Adrenal gland (tissue), 5 donors: ENCODE data around the gene IQSEC2.

Experiments
- POLR2A ChIP-seq, 2 donors: fragments of 450-650 bp; IDR thresholded peaks; one replicate each; pipeline ENCODE4 v1.6.1; 2017; ENCODE audit warnings: antibody characterized with exemption in 2 of 2, mild to moderate bottlenecking in 2 of 2, moderate library complexity in 1 of 2
- TF ChIP-seq, protein P1 (sequence below), 6 experiments: fragments of 450-650 bp in 4 of 6; fragments of 200-600 bp in 2 of 6; sonication (generic) in 1 of 6; IDR thresholded peaks; 1 replicate in 5 of 6; 2 replicates in 1 of 6; pipeline versions ENCODE4 v1.5.1 to v1.8.0; 2016 to 2021; ENCODE audit warnings: antibody characterized with exemption in 6 of 6, mild to moderate bottlenecking in 2 of 6, moderate library complexity in 1 of 6
- donor health status: DM: no; HTN: no; CAD: no.

DNA sequence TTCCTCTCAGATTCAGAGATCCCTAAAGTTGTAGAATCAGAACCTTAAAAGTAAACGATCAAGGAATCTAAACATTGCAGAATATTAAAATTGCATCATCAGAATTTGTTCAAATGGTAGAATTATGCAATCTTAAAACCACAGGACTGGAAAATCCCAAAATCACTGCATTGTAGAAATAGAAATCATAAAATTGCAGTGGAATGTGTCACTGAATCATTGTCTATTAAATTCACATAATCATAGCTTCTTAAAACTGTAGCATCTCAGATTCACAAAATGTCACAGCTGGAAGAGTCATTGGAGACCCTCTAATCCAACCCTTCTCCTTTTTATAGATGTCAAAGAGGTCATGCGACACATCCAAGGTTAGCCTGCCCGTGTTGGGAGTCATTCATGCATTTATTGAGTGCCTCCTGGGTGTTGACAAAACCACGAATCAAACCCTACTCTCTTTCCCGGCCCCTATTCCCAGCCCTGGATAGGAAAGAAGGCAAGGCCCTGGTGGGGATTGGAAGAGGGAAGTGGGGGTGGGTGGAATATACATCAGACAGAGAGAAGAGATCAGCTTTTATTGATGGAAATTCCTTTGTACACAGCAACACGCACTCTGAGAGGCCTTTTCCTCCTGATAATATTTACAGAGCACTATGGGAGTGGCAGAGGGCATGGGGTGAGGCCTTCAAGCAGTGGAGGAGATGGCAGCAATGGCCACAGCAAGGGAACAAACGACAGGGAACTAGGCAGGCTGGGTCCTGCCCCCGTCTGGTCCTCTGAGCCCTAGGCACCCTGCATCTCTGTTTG lies 15.4 kb downstream of the IQSEC2 start:
- TF ChIP-seq, protein P1, sequence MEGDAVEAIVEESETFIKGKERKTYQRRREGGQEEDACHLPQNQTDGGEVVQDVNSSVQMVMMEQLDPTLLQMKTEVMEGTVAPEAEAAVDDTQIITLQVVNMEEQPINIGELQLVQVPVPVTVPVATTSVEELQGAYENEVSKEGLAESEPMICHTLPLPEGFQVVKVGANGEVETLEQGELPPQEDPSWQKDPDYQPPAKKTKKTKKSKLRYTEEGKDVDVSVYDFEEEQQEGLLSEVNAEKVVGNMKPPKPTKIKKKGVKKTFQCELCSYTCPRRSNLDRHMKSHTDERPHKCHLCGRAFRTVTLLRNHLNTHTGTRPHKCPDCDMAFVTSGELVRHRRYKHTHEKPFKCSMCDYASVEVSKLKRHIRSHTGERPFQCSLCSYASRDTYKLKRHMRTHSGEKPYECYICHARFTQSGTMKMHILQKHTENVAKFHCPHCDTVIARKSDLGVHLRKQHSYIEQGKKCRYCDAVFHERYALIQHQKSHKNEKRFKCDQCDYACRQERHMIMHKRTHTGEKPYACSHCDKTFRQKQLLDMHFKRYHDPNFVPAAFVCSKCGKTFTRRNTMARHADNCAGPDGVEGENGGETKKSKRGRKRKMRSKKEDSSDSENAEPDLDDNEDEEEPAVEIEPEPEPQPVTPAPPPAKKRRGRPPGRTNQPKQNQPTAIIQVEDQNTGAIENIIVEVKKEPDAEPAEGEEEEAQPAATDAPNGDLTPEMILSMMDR (IDR thresholded peaks at IDR 0.05) = no peak
- TF ChIP-seq POLR2A (IDR thresholded peaks at IDR 0.05) = no peak
